K562 (cell line): ENCODE results near the gene PPARD. TPM values are rescaled to one million over a fixed set of nuclear protein-coding genes. Genes with fewer than 3 reads are reported as not detected.

ENCODE experiments used
- CBX1 ChIP-seq: sonication (generic); IDR thresholded peaks from 2 replicates; pipeline ENCODE4 v1.6.1; 2016; ENCODE audit warnings: antibody characterized with exemption, low read depth, mild to moderate bottlenecking
- CTCF ChIP-seq, 3 experiments: IDR thresholded peaks in 2 of 3; conservative IDR thresholded peaks in 1 of 3; 2 replicates each; pipeline ENCODE4 v1.5.1; 2011 to 2012; ENCODE audit warnings: low read length in 3 of 3, mild to moderate bottlenecking in 3 of 3, control low read depth in 2 of 3, improper control_type of control experiment in 1 of 3, inconsistent platforms in 1 of 3, low read depth in 1 of 3, mixed read lengths in 1 of 3, moderate library complexity in 1 of 3; ENCODE audit not compliant: insufficient read depth in 2 of 3
- EHMT2 ChIP-seq: fragments of 450-650 bp; IDR thresholded peaks from 2 replicates; pipeline ENCODE4 v1.6.1; 2018; ENCODE audit warnings: antibody characterized with exemption
- ESRRB ChIP-seq: fragments of 250-450 bp; sonication (Bioruptor Pico); IDR thresholded peaks from 2 replicates; pipeline ENCODE4 v1.5.0; 2020; ENCODE audit warnings: mild to moderate bottlenecking, moderate library complexity, borderline replicate concordance
- FOXK2 ChIP-seq, 2 experiments: fragments of 450-650 bp; IDR thresholded peaks in 1 of 2; conservative IDR thresholded peaks in 1 of 2; 2 replicates each; pipeline ENCODE4 v1.6.1; 2016; ENCODE audit warnings: low read depth in 2 of 2, mild to moderate bottlenecking in 1 of 2
- GTF2A2 ChIP-seq: IDR thresholded peaks from 2 replicates; pipeline ENCODE4 v1.6.1; 2016; ENCODE audit warnings: mild to moderate bottlenecking, missing genetic modification characterization, missing compliant biosample characterization
- HOMEZ ChIP-seq: fragments of 250-450 bp; sonication (Bioruptor Pico); IDR thresholded peaks from 2 replicates; pipeline ENCODE4 v1.4.0; 2020; ENCODE audit warnings: mild to moderate bottlenecking, moderate library complexity
- PCBP1 ChIP-seq: fragments of 200-400 bp; formaldehyde crosslinking; IDR thresholded peaks from 2 replicates; pipeline ENCODE4 v1.6.1; 2018; ENCODE audit warnings: mild to moderate bottlenecking, low read depth, low read length; ENCODE audit not compliant: poor library complexity, severe bottlenecking
- SAFB2 ChIP-seq: fragments of 200-400 bp; formaldehyde crosslinking; IDR thresholded peaks from 2 replicates; pipeline ENCODE4 v1.6.1; 2018; ENCODE audit warnings: borderline replicate concordance, low read length, low read depth, moderate library complexity; ENCODE audit not compliant: severe bottlenecking
- SP1 ChIP-seq: sonication (generic); formaldehyde crosslinking; IDR thresholded peaks from 2 replicates; pipeline ENCODE4 v1.8.1; 2022; ENCODE audit warnings: mild to moderate bottlenecking, missing genetic modification reagents
- SRF ChIP-seq, 2 experiments: fragments of 250-450, 450-650 bp in 1 of 2; sonication (Bioruptor Pico) in 1 of 2; sonication (generic) in 1 of 2; formaldehyde crosslinking; IDR thresholded peaks; 2 replicates each; pipeline versions ENCODE4 v1.5.0 to v1.5.1; 2020 to 2022; ENCODE audit warnings: mild to moderate bottlenecking in 1 of 2, missing genetic modification reagents in 1 of 2
- TOE1 ChIP-seq, 2 experiments: fragments of 450-650 bp in 1 of 2; sonication (generic) in 1 of 2; formaldehyde crosslinking in 1 of 2; IDR thresholded peaks; 2 replicates each; pipeline versions ENCODE4 v1.7.1 to v1.8.0; 2016 to 2022; ENCODE audit warnings: borderline replicate concordance in 2 of 2, mild to moderate bottlenecking in 2 of 2, antibody characterized with exemption in 1 of 2, inconsistent platforms in 1 of 2, low read depth in 1 of 2, missing genetic modification reagents in 1 of 2, moderate library complexity in 1 of 2
- YY1 ChIP-seq, 3 experiments: IDR thresholded peaks; 2 replicates each; pipeline ENCODE4 v1.6.1; 2011; ENCODE audit warnings: low read length in 2 of 3, mild to moderate bottlenecking in 2 of 3, moderate library complexity in 2 of 3, borderline replicate concordance in 1 of 3, control low read depth in 1 of 3, low read depth in 1 of 3; ENCODE audit not compliant: insufficient read depth in 3 of 3, insufficient replicate concordance in 2 of 3, control insufficient read depth in 1 of 3, insufficient read length in 1 of 3; ENCODE audit errors: extremely low read depth in 1 of 3
- ZFX ChIP-seq: sonication (generic); formaldehyde crosslinking; IDR thresholded peaks from 2 replicates; pipeline ENCODE4 v1.8.0; 2022; ENCODE audit warnings: mild to moderate bottlenecking, missing genetic modification reagents, moderate library complexity
- ZNF12 ChIP-seq: sonication (generic); formaldehyde crosslinking; IDR thresholded peaks from 2 replicates; pipeline ENCODE4 v1.4.0; 2020; ENCODE audit warnings: mild to moderate bottlenecking, missing genetic modification reagents
- ZNF133 ChIP-seq: fragments of 250-450 bp; sonication (Bioruptor Pico); IDR thresholded peaks from 2 replicates; pipeline ENCODE4 v1.4.0; 2020; ENCODE audit warnings: mild to moderate bottlenecking
- ZNF551 ChIP-seq: fragments of 250-450 bp; sonication (Bioruptor Pico); IDR thresholded peaks from 2 replicates; pipeline ENCODE4 v1.5.0; 2021; ENCODE audit warnings: mild to moderate bottlenecking, moderate library complexity
- polyA plus RNA-seq, 8 experiments: library from polyadenylated mRNA; depleted of rRNA in 4 of 8; stranded (reverse) in 5 of 8; unstranded in 3 of 8; fragments of >200 nt; fragmentation: Nextera tagmentation in 2 of 8; fragmentation: Illumina TruSeq in 1 of 8; extraction: Ambion mirVana in 2 of 8; extraction: Trizol in 1 of 8; gene quantifications; 2 replicates each; pipeline versions ENCODE4 v1.2.1 to v1.2.3, GENCODE V29; 2011 to 2014; ENCODE audit warnings: inconsistent platforms in 1 of 8, missing spikeins in 1 of 8
- total RNA-seq, 7 experiments: library from RNA; depleted of rRNA in 6 of 7; stranded (reverse); fragments of >200 nt in 6 of 7; fragmentation: Illumina TruSeq in 2 of 7; extraction: Trizol in 2 of 7; gene quantifications; 2 replicates each; pipeline versions ENCODE4 v1.2.1 to v1.2.3, GENCODE V29; 2011 to 2021; ENCODE audit warnings: low replicate concordance in 1 of 7
- TF ChIP-seq, protein P1 (sequence below): fragments of 200-800 bp; sonication (Bioruptor generic); IDR thresholded peaks from 2 replicates; pipeline ENCODE4 v1.6.1; 2017; ENCODE audit warnings: missing genetic modification characterization, missing compliant biosample characterization
- TF ChIP-seq, protein P2 (sequence below): fragments of 450-650 bp; conservative IDR thresholded peaks from 2 replicates; pipeline ENCODE4 v1.6.1; 2016; ENCODE audit warnings: missing genetic modification characterization, low read depth, mild to moderate bottlenecking, control low read depth, missing compliant biosample characterization

The PPARD gene
- total and polyA plus RNA-seq, 9 of the 15 experiments (the other 6 are each of a cell fraction or from before 2014, with no cell fraction given) = 0.14 to 13.2 (median 3.8) TPM

DNA sequence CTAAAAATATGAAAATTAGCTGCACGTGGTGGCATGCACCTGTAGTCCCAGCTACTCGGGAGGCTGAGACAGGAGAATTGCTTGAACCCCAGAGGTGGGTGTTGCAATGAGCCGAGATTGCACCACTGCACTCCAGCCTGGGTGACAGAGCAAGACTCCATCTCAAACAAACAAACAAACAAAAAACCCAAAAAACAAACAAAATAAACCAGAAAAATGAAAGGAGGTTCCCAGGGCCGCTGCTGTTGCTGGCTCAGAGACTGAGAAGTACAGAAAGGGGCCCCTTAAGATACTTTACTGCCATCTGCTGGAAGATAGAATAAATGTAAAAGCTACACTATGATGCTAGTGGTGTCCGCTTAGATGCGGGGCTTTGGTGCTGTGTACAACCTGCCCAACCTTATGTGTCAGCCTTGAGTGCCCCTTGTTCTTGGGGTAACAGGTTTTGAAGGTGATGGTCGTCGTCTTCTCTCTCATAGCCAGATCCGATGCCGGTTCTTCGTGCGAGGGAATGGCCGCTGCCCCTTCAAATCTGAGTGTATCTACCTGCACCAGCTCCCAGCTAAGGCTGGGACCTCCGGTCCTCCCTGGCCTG lies 107.0 kb downstream of the PPARD start (continued):
- TF ChIP-seq, protein P1, sequence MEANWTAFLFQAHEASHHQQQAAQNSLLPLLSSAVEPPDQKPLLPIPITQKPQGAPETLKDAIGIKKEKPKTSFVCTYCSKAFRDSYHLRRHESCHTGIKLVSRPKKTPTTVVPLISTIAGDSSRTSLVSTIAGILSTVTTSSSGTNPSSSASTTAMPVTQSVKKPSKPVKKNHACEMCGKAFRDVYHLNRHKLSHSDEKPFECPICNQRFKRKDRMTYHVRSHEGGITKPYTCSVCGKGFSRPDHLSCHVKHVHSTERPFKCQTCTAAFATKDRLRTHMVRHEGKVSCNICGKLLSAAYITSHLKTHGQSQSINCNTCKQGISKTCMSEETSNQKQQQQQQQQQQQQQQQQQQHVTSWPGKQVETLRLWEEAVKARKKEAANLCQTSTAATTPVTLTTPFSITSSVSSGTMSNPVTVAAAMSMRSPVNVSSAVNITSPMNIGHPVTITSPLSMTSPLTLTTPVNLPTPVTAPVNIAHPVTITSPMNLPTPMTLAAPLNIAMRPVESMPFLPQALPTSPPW (CRISPR knock-in tag) = peak; percentile 26; the same call in 1 of the 2 replicates
- TF ChIP-seq HOMEZ (CRISPR knock-in tag) (no peak), YY1 (IDR thresholded peaks at IDR 0.05; ENCODE audit: borderline replicate concordance in 1 of 3, control insufficient read depth in 1 of 3, extremely low read depth in 1 of 3, insufficient read depth in 3 of 3, insufficient read length in 1 of 3, insufficient replicate concordance in 2 of 3, low read depth in 1 of 3, low read length in 2 of 3) (no peak), ESRRB (no peak), GTF2A2 (tag) (no peak), SP1 (0 out of 2 replicates have a peak, but pooled peaks have one; percentile 19), ZNF551 (CRISPR knock-in tag) (no peak), ZNF133 (CRISPR knock-in tag) (no peak), SAFB2 (no peak), TOE1 (IDR thresholded peaks at IDR 0.05; ENCODE audit: borderline replicate concordance) (peak; percentile 54), TOE1 (CRISPR knock-in tag; IDR thresholded peaks at IDR 0.05; ENCODE audit: borderline replicate concordance, low read depth) (no peak), SRF (CRISPR knock-in tag; IDR thresholded peaks at IDR 0.05) (peak in 1 of 2 experiments; percentile 31; a peak in 1 of 4 replicates), CTCF (IDR thresholded peaks at IDR 0.05 in 2 of 3, conservative IDR thresholded peaks at IDR 0.05 in 1 of 3; ENCODE audit: insufficient read depth in 2 of 3, low read depth in 1 of 3, low read length in 3 of 3) (peak; percentile 82 to 97 (median 87)), CBX1 (no peak), ZNF12 (CRISPR knock-in tag) (no peak), EHMT2 (no peak), FOXK2 (conservative IDR thresholded peaks at IDR 0.05 in 1 of 2, IDR thresholded peaks at IDR 0.05 in 1 of 2; ENCODE audit: low read depth in 2 of 2) (no peak; a peak in 2 of 4 replicates), PCBP1 (no peak), ZFX (no peak)
- TF ChIP-seq, protein P2, sequence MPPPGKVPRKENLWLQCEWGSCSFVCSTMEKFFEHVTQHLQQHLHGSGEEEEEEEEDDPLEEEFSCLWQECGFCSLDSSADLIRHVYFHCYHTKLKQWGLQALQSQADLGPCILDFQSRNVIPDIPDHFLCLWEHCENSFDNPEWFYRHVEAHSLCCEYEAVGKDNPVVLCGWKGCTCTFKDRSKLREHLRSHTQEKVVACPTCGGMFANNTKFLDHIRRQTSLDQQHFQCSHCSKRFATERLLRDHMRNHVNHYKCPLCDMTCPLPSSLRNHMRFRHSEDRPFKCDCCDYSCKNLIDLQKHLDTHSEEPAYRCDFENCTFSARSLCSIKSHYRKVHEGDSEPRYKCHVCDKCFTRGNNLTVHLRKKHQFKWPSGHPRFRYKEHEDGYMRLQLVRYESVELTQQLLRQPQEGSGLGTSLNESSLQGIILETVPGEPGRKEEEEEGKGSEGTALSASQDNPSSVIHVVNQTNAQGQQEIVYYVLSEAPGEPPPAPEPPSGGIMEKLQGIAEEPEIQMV (tag) = no peak
